Gastrocnemius medialis (tissue), 4 donors: ENCODE measurements around the gene SLC23A3. TPM values are rescaled to one million over a fixed set of nuclear protein-coding genes. Genes with fewer than 3 reads are reported as not detected.

Experiments
- ATAC-seq, 2 donors: fragments of 150-250 bp; one replicate each; pipeline ENCODE4 v1.9.1; 2016
- DNase-seq, 2 donors: peaks; one replicate each; pipeline ENCODE4 v3.0.0-alpha.2; 2019
- H3K27ac ChIP-seq, 4 donors: fragments of 200-600 bp; sonication (generic); 1 replicate in 1 of 4; 2 replicates in 3 of 4; pipeline ENCODE4 v1.5.1; 2016 to 2018; ENCODE audit warnings: mild to moderate bottlenecking in 2 of 4, moderate library complexity in 1 of 4
- H3K27me3 ChIP-seq, 3 donors: fragments of 200-600 bp; sonication (generic) in 2 of 3; 1 replicate in 1 of 3; 2 replicates in 2 of 3; pipeline versions ENCODE4 v1.5.1 to v1.6.0; 2016 to 2019; ENCODE audit warnings: mild to moderate bottlenecking in 1 of 3, moderate library complexity in 1 of 3
- H3K36me3 ChIP-seq, 2 donors: fragments of 200-600 bp; sonication (generic) in 1 of 2; one replicate each; pipeline ENCODE4 v1.5.1; 2017 to 2018
- H3K4me1 ChIP-seq, 2 donors: fragments of 200-600 bp; sonication (generic) in 1 of 2; one replicate each; pipeline ENCODE4 v1.5.1; 2016 to 2017; ENCODE audit warnings: mild to moderate bottlenecking in 2 of 2
- H3K4me3 ChIP-seq, 4 donors: fragments of 200-600 bp; sonication (generic) in 3 of 4; 1 replicate in 1 of 4; 2 replicates in 3 of 4; pipeline ENCODE4 v1.5.1; 2016 to 2019; ENCODE audit warnings: mild to moderate bottlenecking in 2 of 4
- H3K9me3 ChIP-seq, 3 donors: fragments of 200-600 bp; sonication (generic) in 2 of 3; 1 replicate in 1 of 3; 2 replicates in 2 of 3; pipeline ENCODE4 v1.5.1; 2016 to 2019
- POLR2A ChIP-seq, 2 donors: fragments of 450-650 bp; IDR thresholded peaks; one replicate each; pipeline ENCODE4 v1.6.1; 2017; ENCODE audit warnings: antibody characterized with exemption in 2 of 2, mild to moderate bottlenecking in 2 of 2, moderate library complexity in 2 of 2
- in situ Hi-C, 4 donors: fragments of 200-750 bp; cut with MboI; loops; one replicate each; pipeline versions ENCODE4 v1.15.0 to v1.8.0; 2017; ENCODE audit warnings: low sequenced_read_pairs in 4 of 4
- intact Hi-C: fragments of 100-400 bp; cut with DNase I; formaldehyde crosslinking; loops from one replicate; pipeline ENCODE4 v1.15.1; 2023; ENCODE audit warnings: low total_unique reads
- total RNA-seq, 4 donors: library from RNA; depleted of rRNA; stranded (reverse); fragments of >200 nt; gene quantifications; one replicate each; pipeline versions ENCODE4 v1.1.0 to v1.2.3, GENCODE V29; 2016
- TF ChIP-seq, protein P1 (sequence below), 5 experiments: fragments of 450-650 bp in 3 of 5; fragments of 200-600 bp in 2 of 5; sonication (generic) in 2 of 5; IDR thresholded peaks in 4 of 5; conservative IDR thresholded peaks in 1 of 5; 1 replicate in 4 of 5; 2 replicates in 1 of 5; pipeline ENCODE4 v1.5.1; 2016 to 2019; ENCODE audit warnings: antibody characterized with exemption in 5 of 5, mild to moderate bottlenecking in 3 of 5, moderate library complexity in 3 of 5

The SLC23A3 gene
- total RNA-seq, 4 donors from 2014 or later = 0.11 to 1.5 TPM; not detected in 2

DNA sequence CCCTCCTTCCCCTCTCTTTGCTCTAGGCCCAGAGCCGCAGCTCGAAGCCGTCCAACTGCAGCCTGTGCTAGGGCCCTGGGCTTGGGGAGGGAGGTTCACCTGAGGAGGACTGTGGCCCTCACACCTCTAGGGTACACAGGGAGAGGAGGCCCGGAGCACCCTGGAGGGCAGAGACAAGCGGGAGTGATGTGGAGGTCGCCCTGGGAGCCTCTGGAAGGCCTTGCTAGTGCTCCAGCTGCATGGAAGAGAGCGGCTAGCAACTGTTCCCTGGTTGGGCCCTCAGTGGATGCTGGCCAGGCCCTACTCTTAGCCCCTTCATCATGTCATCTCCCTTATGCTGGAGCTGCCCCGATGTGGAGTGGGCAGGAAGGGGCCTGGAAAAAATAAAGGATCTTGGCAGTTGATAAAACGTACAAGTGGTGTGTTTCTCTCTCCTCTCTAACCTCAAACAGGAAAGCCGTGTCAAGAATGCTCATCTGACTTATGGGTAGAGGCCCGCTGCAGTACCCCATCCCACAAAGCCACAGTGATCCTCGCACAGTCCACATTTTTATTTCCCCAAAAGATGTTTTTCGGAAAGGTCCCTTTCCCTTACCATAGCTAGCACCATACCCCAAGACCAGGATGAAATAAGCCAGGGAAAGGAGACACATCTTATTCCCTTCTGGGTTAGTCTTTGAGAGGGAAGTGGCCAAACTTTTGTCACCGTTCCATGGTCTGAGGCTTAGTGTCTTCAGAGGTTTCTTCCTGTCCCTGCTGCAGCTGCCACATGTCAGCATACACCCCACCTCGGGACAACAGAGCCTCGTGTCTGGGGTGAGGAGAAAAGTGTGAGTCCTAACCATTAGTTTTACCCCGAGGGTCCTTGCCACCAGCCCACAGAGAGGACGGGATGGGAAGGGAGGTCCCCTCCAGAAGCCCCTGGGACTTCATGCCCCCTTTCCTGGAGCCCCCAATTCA, 39.7 kb upstream of the SLC23A3 start:
- ATAC-seq (no peak), DNase-seq (no peak)
- Histone ChIP-seq H3K4me1 (peaks cover 16 to 21% of the 10 kb centered on the region in 2 donors), H3K4me3 (no peak overlapping the region), H3K27ac (no peak overlapping the region), H3K27me3 (no peaks in the 10 kb centered on the region), H3K9me3 (no peaks in the 10 kb centered on the region), H3K36me3 (peaks cover 0 to 63% of the 10 kb centered on the region in 2 donors)
- TF ChIP-seq POLR2A (IDR thresholded peaks at IDR 0.05) = no peak
- TF ChIP-seq, protein P1, sequence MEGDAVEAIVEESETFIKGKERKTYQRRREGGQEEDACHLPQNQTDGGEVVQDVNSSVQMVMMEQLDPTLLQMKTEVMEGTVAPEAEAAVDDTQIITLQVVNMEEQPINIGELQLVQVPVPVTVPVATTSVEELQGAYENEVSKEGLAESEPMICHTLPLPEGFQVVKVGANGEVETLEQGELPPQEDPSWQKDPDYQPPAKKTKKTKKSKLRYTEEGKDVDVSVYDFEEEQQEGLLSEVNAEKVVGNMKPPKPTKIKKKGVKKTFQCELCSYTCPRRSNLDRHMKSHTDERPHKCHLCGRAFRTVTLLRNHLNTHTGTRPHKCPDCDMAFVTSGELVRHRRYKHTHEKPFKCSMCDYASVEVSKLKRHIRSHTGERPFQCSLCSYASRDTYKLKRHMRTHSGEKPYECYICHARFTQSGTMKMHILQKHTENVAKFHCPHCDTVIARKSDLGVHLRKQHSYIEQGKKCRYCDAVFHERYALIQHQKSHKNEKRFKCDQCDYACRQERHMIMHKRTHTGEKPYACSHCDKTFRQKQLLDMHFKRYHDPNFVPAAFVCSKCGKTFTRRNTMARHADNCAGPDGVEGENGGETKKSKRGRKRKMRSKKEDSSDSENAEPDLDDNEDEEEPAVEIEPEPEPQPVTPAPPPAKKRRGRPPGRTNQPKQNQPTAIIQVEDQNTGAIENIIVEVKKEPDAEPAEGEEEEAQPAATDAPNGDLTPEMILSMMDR (IDR thresholded peaks at IDR 0.05 in 4 of 5, conservative IDR thresholded peaks at IDR 0.05 in 1 of 5) = no peak
- in situ Hi-C loops (loop anchor here in 2 of 4 donors (5.0 kb wide), 1 partner anchor 37 kb away; the partner anchor contains the start of gene SLC23A3 (in 2 of the 2)), intact Hi-C loops (no loop called here)

DNA sequence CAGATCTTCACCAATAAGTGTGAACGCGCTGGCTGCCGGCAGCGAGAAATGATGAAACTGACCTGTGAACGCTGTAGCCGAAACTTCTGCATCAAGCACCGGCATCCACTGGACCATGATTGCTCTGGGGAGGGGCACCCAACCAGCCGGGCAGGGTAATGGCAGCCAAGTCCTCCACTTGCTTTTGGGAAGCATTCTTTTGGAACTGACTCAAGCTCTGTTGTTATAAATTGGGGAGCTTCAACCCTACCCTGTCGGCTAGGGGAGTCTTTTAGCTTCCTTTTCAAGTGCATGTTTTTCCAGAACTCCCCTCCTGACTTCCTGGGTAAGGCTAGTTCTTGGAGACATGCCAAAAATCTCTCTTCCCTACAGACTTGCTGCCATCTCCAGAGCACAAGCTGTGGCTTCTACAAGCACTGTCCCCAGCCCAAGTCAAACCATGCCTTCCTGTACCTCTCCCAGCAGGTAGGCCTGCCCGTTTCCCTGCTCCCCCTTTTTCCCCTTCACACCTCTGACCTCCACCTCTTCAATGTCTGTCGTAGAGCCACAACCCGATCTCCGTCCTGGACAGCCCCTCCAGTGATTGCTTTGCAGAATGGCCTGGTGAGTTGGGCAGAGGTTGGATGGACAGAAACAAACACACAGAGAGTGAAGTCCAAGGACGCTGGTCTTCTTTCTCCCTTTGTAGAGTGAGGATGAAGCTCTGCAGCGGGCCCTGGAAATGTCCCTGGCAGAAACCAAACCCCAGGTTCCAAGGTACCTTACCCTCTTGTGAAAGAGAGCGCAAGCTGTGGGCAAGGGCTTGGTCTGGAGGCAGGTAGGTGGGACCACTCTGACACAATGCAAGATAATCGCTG, 38.3 kb upstream of the SLC23A3 start:
- in situ Hi-C loops (loop anchor here in 2 of 4 donors (5.0 kb wide), 1 partner anchor 36 kb away; the partner anchor contains the start of gene SLC23A3 (in 2 of the 2)), intact Hi-C loops (loop anchor here (1.0 kb wide), 1 partner anchor 45 kb away; the partner anchor contains the start of genes TUBA4A and TUBA4B)
- peak overlapping the region; percentile 87 to 99 (median 98) for H3K27ac ChIP-seq
- DNase-seq (no peak), ATAC-seq (no peak)
- H3K9me3 ChIP-seq = no peaks in the 10 kb centered on the region
- TF ChIP-seq, protein P1 (IDR thresholded peaks at IDR 0.05 in 4 of 5, conservative IDR thresholded peaks at IDR 0.05 in 1 of 5) = no peak
- TF ChIP-seq POLR2A (IDR thresholded peaks at IDR 0.05) = no peak
- no peaks in the 10 kb centered on the region for H3K27me3 ChIP-seq
- H3K36me3 ChIP-seq = peaks cover 0 to 49% of the 10 kb centered on the region in 2 donors
- H3K4me3 ChIP-seq = peak overlapping the region in 1 of 4 donors; percentile 71
- H3K4me1 ChIP-seq = peaks cover 16 to 21% of the 10 kb centered on the region in 2 donors

DNA sequence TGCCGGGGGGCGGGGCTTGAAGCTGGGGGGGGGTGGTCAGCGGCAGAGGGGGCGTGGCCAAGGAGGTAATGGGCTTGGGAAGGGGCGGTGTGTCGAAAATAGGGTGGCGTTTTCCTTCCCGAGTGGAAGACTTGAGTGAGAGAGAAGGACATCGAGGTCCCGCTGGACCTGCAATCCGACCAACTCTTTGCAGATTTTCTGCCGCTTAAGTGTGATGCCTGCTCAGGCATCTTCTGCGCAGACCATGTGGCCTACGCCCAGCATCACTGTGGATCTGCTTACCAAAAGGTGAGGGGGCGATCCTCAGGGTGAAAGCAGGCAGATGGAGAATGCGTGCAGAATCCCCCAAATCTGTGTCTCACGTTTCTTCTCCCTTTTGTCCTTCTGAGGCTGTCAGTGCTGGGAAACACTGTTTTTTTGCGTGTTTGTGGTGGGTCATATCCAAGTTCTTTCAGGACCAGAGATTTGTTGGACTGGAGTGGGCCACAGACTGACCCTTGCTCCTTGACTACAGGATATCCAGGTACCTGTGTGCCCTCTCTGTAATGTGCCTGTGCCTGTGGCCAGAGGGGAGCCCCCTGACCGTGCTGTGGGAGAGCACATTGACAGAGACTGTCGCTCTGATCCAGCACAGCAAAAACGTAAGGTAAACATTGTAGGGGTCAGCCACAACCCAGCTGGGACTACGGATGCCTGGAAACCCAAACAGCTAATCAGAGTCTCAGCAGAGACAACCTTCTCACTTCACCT, 37.5 kb upstream of the SLC23A3 start:
- intact Hi-C loops (loop anchor here (1.0 kb wide), 1 partner anchor 46 kb away; the partner anchor contains the start of genes TUBA4A and TUBA4B), in situ Hi-C loops (loop anchor here in 2 of 4 donors (5.0 kb wide), 1 partner anchor 35 kb away; the partner anchor contains the start of gene SLC23A3 (in 2 of the 2))
- TF ChIP-seq POLR2A (IDR thresholded peaks at IDR 0.05) = no peak
- TF ChIP-seq, protein P1 (IDR thresholded peaks at IDR 0.05 in 4 of 5, conservative IDR thresholded peaks at IDR 0.05 in 1 of 5) = no peak
- Histone ChIP-seq H3K4me1 (peaks cover 16 to 21% of the 10 kb centered on the region in 2 donors), H3K36me3 (peaks cover 0 to 41% of the 10 kb centered on the region in 2 donors), H3K4me3 (peak overlapping the region; percentile 71 to 94 (median 84)), H3K9me3 (no peaks in the 10 kb centered on the region), H3K27ac (peak overlapping the region; percentile 87 to 99 (median 98)), H3K27me3 (no peaks in the 10 kb centered on the region)
- ATAC-seq (no peak), DNase-seq (no peak)
